Activated CD8-positive, alpha-beta T cell treated with anti-CD3 and anti-CD28 coated beads, Interleukin-2, amount 10 ng/mL, durations not matched to agents 7 days and 5 days (primary cell): ENCODE data around the gene MAST4. TPM values are rescaled to one million over a fixed set of nuclear protein-coding genes. Genes with fewer than 3 reads are reported as not detected.

Experiments used
- ATAC-seq: fragments of 150-1000 bp; cut with Tn5 transposase; one replicate; pipeline ENCODE4 v1.10.0; 2021; ENCODE audit warnings: moderate library complexity
- CTCF ChIA-PET: fragments of 350-600 bp; sonication (Branson Sonifier 250); formaldehyde crosslinking; loops from one replicate; lab custom pipeline; 2021; ENCODE audit warnings: antibody characterized with exemption; lab: Charles Lee
- POLR2A ChIA-PET: fragments of 350-600 bp; sonication (Branson Sonifier 250); formaldehyde crosslinking; loops from one replicate; lab custom pipeline; 2021; ENCODE audit warnings: antibody characterized with exemption; lab: Charles Lee
- DNase-seq: peaks from one replicate; pipeline ENCODE4 v3.0.0-alpha.2; 2020
- H3K27ac Mint-ChIP-seq: one replicate; pipeline ENCODE4 v1.8.0; 2021; ENCODE audit warnings: mild to moderate bottlenecking, mixed read lengths
- H3K27me3 Mint-ChIP-seq: one replicate; pipeline ENCODE4 v1.8.0; 2021; ENCODE audit warnings: low read depth, mixed read lengths
- H3K36me3 Mint-ChIP-seq: one replicate; pipeline ENCODE4 v1.8.0; 2021; ENCODE audit warnings: low read depth, mixed read lengths
- H3K4me1 Mint-ChIP-seq: one replicate; pipeline ENCODE4 v1.8.0; 2021; ENCODE audit warnings: low read depth, mixed read lengths
- H3K4me3 Mint-ChIP-seq: one replicate; pipeline ENCODE4 v1.8.0; 2021; ENCODE audit warnings: mild to moderate bottlenecking, mixed read lengths
- H3K9me3 Mint-ChIP-seq: one replicate; pipeline ENCODE4 v1.8.0; 2022; ENCODE audit warnings: mixed read lengths; ENCODE audit not compliant: insufficient read depth
- total RNA-seq, 2 experiments: library from RNA; stranded (reverse); gene quantifications; one replicate each; pipeline ENCODE4 v1.2.3, GENCODE V29; 2021

The MAST4 gene
- total RNA-seq, 2 experiments from 2014 or later: 5.5 to 7.1 TPM

DNA sequence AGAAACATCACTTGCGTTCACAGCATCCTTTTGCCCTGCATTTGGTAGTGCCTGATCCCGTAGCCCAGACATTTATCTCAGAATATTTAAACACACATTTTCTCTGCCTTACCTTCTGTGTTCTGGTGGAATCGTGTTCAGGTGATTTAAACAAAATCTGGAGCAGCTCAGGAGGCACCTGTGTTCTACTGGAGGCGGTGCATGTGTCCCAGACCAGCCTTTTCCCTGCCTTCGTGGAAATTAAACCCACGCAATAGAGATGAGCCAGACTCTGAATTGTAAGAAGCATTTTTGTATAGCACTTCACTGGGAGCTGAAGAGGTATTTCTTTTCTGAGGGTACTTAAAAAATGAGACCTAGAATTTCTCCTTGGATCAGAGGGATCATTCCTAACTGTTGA is 212.5 kb downstream of the MAST4 start:
- Mint-ChIP-seq H3K4me1 (peaks cover 9% of the 10 kb centered on the region), H3K27me3 (peaks cover 32% of the 10 kb centered on the region), H3K9me3 (no peaks in the 10 kb centered on the region), H3K36me3 (no peaks in the 10 kb centered on the region), H3K4me3 (no peak overlapping the region), H3K27ac (no peak overlapping the region)
- ChIA-PET POLR2A (no interaction called here), CTCF (interaction anchor here (1.1 kb wide), 1 partner anchor 13 kb away, joined by 3 read pairs; no protein-coding TSS in a partner anchor)
- DNase-seq (no peak), ATAC-seq (no peak)

DNA sequence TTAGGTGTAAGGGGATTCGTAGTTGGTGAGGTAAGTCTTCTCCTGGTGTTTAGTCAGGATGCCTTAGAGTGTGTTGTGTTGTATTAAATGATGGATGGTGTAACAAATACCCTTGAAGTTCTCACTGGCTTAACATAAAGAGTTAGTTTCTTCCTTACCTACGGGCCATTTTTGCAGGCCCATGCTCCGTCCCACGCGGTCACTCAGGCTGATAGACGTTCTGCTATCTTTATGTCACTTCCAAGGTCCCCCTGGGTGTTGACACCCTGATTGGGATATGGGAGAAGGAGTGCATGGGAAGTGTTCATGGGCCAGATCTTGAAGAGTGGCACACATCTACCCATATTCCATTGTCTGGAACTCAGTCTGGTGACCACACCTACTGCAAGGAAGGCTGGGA is 214.0 kb downstream of the MAST4 start:
- no peaks in the 10 kb centered on the region for H3K36me3 Mint-ChIP-seq
- POLR2A ChIA-PET: no interaction called here
- H3K9me3 Mint-ChIP-seq: no peaks in the 10 kb centered on the region
- ATAC-seq (no peak), DNase-seq (no peak)
- peaks cover 19% of the 10 kb centered on the region for H3K4me1 Mint-ChIP-seq
- CTCF ChIA-PET: no interaction called here
- no peak overlapping the region for H3K27ac Mint-ChIP-seq
- H3K27me3 Mint-ChIP-seq: peaks cover 24% of the 10 kb centered on the region
- H3K4me3 Mint-ChIP-seq: no peak overlapping the region

DNA sequence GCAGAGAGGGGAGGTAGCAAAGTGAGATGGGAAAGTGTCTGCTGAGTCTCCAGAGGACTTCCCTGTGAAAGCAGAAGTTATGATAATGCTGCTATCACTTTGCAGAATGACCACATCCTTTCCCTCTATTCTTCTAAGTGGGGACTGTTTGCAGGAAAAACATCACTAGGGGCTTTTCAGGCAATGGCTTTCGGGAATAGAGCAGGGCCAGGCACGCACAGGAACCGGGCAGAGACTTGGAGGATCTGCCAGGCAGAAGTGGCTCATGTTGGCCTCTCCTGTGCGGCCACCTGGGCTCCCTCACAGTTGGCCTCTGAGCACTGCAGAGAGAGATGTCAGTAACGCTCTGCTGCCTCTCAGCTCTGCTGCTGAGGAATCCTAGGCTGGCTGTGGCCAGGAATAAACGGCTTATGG is 214.7 kb downstream of the MAST4 start:
- DNase-seq: no peak
- no peak overlapping the region for H3K27ac Mint-ChIP-seq
- no peak overlapping the region for H3K4me3 Mint-ChIP-seq
- H3K36me3 Mint-ChIP-seq: no peaks in the 10 kb centered on the region
- H3K9me3 Mint-ChIP-seq: no peaks in the 10 kb centered on the region
- ChIA-PET CTCF (interaction anchor here (1.2 kb wide), 1 partner anchor 54 kb away, joined by 3 read pairs; no protein-coding TSS in a partner anchor), POLR2A (interaction anchor here (0.5 kb wide), 1 partner anchor 1246 kb away, joined by 5 read pairs; no protein-coding TSS in a partner anchor)
- ATAC-seq: no peak
- H3K27me3 Mint-ChIP-seq: peaks cover 18% of the 10 kb centered on the region
- peaks cover 19% of the 10 kb centered on the region for H3K4me1 Mint-ChIP-seq

DNA sequence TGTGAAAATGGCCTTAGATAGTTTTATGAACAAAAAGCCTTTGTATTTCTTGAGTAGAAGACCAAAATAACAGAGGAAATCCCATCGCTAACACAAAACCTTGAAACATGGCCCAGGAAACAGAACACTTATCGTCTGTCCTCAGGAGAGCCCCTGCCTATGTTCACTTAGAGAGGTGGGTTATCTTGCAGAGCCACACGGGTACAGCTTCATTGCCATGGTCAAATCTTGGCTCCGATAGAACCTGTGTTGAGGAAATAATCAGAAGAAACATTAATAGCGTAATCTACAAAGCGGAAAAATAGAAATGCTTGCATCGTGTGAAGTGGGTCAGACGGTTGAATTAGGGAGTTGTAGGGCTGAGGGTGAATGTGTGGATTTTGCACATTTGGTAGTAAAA is 216.1 kb downstream of the MAST4 start:
- ATAC-seq (no peak), DNase-seq (no peak)
- ChIA-PET CTCF (interaction anchor here (0.8 to 9.0 kb wide), 8 partner anchors 9 to 506 kb away, joined by 3 to 99 read pairs (median 4); no protein-coding TSS in a partner anchor), POLR2A (no interaction called here)
- H3K4me1 Mint-ChIP-seq: peaks cover 19% of the 10 kb centered on the region
- H3K27me3 Mint-ChIP-seq: peaks cover 13% of the 10 kb centered on the region
- no peak overlapping the region for H3K27ac Mint-ChIP-seq
- no peak overlapping the region for H3K4me3 Mint-ChIP-seq
- no peaks in the 10 kb centered on the region for H3K36me3 Mint-ChIP-seq
- H3K9me3 Mint-ChIP-seq: no peaks in the 10 kb centered on the region

DNA sequence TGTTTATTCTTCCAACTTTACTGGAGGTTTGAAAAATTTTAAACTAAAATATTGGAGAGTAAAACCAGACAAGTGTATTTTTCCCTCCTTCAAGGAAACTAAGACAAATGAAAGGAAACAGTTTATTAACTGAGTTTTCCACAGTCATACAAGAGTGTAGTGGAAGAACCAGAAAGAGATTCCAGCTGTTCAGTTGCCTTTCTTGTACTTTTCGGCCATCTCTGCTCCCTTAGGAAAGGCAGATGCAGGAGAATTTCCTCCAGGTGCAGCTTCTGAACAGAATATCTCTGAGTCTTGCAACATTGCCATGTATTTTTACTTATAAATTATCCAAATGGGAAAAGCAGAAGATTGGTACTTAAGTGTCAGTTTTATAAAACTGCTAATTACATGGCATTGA is 217.1 kb downstream of the MAST4 start:
- no peak for ATAC-seq
- ChIA-PET CTCF (interaction anchor here (0.7 to 9.0 kb wide), 12 partner anchors 9 to 507 kb away, joined by 3 to 99 read pairs (median 4); no protein-coding TSS in a partner anchor), POLR2A (no interaction called here)
- no peak for DNase-seq
- H3K4me1 Mint-ChIP-seq: peaks cover 19% of the 10 kb centered on the region
- no peak overlapping the region for H3K27ac Mint-ChIP-seq
- H3K36me3 Mint-ChIP-seq: no peaks in the 10 kb centered on the region
- no peak overlapping the region for H3K4me3 Mint-ChIP-seq
- no peaks in the 10 kb centered on the region for H3K9me3 Mint-ChIP-seq
- peaks cover 13% of the 10 kb centered on the region for H3K27me3 Mint-ChIP-seq

DNA sequence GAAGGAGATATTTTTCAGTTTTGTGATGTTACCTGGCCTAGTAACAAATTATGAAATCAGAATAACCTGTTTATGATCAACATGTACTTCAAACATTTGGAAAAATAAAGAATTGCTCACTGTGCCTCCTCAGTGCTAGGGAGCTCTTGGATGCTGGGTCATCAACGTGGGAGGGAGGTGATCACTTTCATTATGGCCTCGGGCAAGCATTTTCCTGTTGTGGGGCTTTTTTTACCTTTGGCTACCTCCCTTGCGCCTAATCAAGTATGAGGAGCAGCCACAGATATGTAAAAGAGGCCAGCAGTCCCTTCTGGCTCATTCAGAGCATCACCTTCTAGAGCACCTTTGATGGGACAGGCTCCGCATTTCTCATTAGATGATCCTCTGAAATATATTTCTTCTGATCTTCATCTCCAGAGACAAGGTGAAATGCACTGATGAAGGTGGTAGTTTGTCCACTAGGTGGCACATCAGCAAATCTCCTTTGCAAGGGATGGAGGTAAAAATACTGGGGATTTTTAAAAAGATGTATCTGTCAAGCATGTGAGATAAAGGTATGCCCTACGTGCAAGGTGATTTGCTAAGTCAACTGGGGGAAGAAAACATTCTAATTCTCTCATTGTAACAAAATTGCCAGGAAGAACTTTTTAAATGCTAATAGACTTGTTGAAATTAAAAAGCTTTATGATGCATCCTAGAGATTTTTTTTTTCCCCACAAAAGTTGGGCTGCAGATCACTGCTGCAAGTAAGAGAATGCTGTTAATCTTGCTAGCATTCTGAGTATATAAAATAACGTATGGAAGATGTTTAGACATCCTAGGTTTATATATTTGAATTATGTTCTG is 218.2 kb downstream of the MAST4 start:
- peak; percentile 81 for ATAC-seq
- DNase-seq: peak; percentile 74
- no peaks in the 10 kb centered on the region for H3K9me3 Mint-ChIP-seq
- peaks cover 4% of the 10 kb centered on the region for H3K27me3 Mint-ChIP-seq
- ChIA-PET POLR2A (no interaction called here), CTCF (interaction anchor here (0.5 to 9.0 kb wide), 31 partner anchors 8 to 994 kb away, joined by 3 to 99 read pairs (median 3); no protein-coding TSS in a partner anchor)
- no peak overlapping the region for H3K27ac Mint-ChIP-seq
- peaks cover 26% of the 10 kb centered on the region for H3K4me1 Mint-ChIP-seq
- no peaks in the 10 kb centered on the region for H3K36me3 Mint-ChIP-seq
- no peak overlapping the region for H3K4me3 Mint-ChIP-seq

DNA sequence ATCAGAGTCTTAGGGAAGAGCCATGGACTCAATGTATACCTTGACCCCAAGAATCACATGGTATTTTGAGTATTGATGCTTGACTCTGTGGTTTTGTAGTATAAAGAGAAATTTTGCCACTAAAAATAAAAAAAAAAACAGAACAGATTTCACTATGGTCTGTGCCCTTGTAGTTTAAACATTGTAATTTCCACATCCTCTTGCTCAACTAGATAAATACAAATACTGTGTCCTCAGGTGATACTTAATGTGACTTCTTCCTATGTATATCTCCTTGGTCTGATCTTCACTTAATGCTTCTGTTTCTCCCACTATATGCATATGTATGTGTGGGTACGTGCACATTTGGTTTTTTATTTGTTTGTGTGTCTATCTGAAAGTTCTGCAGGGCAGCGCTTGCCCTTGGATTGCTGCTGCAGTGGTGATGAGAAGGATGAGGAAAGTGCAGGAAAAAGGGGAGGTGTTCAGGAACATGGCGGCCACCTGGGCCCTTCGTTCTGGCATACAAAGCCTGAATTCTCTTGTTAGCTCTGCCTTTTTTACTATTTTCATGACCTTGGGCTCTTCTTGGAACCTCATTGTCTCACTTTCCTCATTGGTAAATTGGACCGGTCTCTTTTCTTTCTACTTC is 222.2 kb downstream of the MAST4 start:
- no peak overlapping the region for H3K4me3 Mint-ChIP-seq
- DNase-seq: no peak
- peaks cover 4% of the 10 kb centered on the region for H3K27me3 Mint-ChIP-seq
- H3K9me3 Mint-ChIP-seq: no peaks in the 10 kb centered on the region
- H3K36me3 Mint-ChIP-seq: peaks cover 6% of the 10 kb centered on the region
- POLR2A ChIA-PET: interaction anchor here (0.6 kb wide), 1 partner anchor 154 kb away, joined by 3 read pairs; no protein-coding TSS in a partner anchor
- peaks cover 43% of the 10 kb centered on the region for H3K4me1 Mint-ChIP-seq
- no peak for ATAC-seq
- CTCF ChIA-PET: interaction anchor here (1.3 to 9.0 kb wide), 3 partner anchors 10 to 391 kb away, joined by 3 to 99 read pairs (median 71); no protein-coding TSS in a partner anchor
- H3K27ac Mint-ChIP-seq: no peak overlapping the region

DNA sequence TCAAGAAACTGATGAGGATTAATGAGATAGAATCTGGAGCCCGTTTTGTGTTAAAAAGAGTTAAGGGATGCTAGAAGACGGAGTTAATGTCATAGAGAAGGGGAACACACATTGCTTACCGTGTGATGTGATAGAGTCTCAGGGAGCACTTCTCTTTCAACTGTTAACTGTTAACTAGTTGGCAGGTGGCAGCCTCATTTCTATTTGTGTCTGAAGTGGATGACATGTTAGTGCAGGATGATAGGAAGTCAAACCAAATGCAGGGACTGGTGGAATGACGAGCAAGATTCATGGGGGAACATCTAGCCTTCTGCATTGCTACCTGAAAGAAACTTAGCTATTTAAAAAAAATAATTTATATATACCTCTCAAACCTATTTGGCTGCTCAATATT is 222.7 kb downstream of the MAST4 start:
- DNase-seq (no peak), ATAC-seq (no peak)
- ChIA-PET POLR2A (interaction anchor here (0.6 kb wide), 1 partner anchor 153 kb away, joined by 3 read pairs; no protein-coding TSS in a partner anchor), CTCF (interaction anchor here (0.9 to 9.0 kb wide), 4 partner anchors 10 to 390 kb away, joined by 3 to 99 read pairs (median 4); no protein-coding TSS in a partner anchor)
- peaks cover 9% of the 10 kb centered on the region for H3K36me3 Mint-ChIP-seq
- H3K4me1 Mint-ChIP-seq: peaks cover 44% of the 10 kb centered on the region
- no peak overlapping the region for H3K4me3 Mint-ChIP-seq
- no peaks in the 10 kb centered on the region for H3K9me3 Mint-ChIP-seq
- H3K27ac Mint-ChIP-seq: no peak overlapping the region
- no peaks in the 10 kb centered on the region for H3K27me3 Mint-ChIP-seq

DNA sequence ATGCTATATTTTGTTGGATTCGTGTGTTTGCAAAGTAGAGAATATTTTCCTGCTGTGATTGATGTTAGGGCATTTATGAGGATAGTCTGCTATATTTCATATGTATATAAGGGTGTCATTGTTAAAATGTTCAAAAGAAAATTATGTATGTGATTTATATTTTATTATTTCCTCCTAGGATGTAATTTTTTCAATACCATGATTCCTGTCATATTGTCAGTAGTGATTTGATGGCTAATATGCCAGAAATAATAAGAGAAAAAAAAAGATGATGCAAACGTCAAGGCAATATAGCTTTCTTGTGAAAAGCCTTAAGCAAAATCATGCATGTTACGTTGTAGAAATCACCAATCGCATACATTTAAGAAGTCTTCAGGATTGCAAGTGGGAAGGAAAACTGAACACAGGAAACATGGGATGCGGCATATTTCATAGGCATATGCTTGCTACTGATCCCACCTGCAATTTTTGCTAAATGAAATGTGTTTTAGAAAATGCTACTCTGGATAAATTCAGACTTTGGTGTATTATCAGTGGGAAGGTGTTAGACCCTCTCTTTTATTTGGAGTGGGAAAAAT is 224.5 kb downstream of the MAST4 start:
- POLR2A ChIA-PET: interaction anchor here (1.0 kb wide), 2 partner anchors 8 to 20 kb away, joined by 4 to 6 read pairs; no protein-coding TSS in a partner anchor
- H3K4me3 Mint-ChIP-seq: no peak overlapping the region
- peaks cover 13% of the 10 kb centered on the region for H3K36me3 Mint-ChIP-seq
- CTCF ChIA-PET: interaction anchor here (1.0 to 9.0 kb wide), 3 partner anchors 8 to 43 kb away, joined by 4 to 99 read pairs (median 7); no protein-coding TSS in a partner anchor
- H3K9me3 Mint-ChIP-seq: peaks cover 3% of the 10 kb centered on the region
- H3K27me3 Mint-ChIP-seq: no peaks in the 10 kb centered on the region
- no peak for ATAC-seq
- DNase-seq: no peak
- H3K27ac Mint-ChIP-seq: no peak overlapping the region
- peaks cover 43% of the 10 kb centered on the region for H3K4me1 Mint-ChIP-seq

DNA sequence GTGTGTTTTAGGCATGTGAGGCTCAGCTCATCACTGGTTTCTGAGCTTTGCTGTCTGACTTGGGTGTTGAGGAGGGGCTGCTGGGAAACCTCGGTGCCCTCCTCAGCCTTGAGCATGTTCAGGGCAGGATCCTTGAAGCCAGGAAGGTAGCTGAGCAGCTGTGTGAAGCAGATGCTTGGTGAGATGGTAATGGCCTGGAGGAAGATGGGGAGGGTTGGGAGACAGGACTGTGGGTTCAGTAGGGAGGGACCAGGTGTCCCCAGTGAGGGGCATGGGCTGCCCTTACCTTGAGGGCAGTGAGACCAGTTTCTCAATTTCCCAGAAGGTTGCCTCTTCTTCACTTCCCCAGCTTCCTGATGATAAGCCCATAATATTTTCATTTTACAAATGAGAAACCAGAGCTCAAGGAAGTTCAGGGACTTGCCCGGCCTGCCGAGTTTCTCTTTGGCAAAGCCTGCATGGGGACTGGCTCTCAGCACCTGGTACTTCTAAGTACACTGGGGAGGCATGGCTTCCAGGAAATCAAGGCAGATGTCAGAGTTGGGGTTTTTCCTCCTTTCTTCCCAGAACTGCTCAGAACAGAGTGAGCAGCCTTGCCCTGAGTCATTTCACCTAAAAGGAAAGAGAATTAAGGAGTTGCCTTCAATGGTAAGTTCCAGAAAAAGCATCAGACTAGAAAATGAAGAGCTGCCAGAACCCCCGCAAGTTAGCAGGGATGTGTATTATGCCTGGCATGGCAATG is 225.7 kb downstream of the MAST4 start:
- peak overlapping the region; percentile 44 for H3K4me3 Mint-ChIP-seq
- POLR2A ChIA-PET: no interaction called here
- CTCF ChIA-PET: interaction anchor here (0.9 to 3.2 kb wide), 7 partner anchors 7 to 386 kb away, joined by 3 to 17 read pairs (median 6); no protein-coding TSS in a partner anchor
- H3K27me3 Mint-ChIP-seq: no peaks in the 10 kb centered on the region
- H3K4me1 Mint-ChIP-seq: peaks cover 44% of the 10 kb centered on the region
- peaks cover 13% of the 10 kb centered on the region for H3K36me3 Mint-ChIP-seq
- H3K27ac Mint-ChIP-seq: peak overlapping the region; percentile 88
- H3K9me3 Mint-ChIP-seq: peaks cover 3% of the 10 kb centered on the region
- DNase-seq (peak; percentile 69), ATAC-seq (peak; percentile 79)
